ENCODE results near the gene COL25A1.

GRCh38 chr4:109075621-109076020 is 226.8 kb downstream of the COL25A1 start:
- TF ChIP-seq CTCF (IDR thresholded peaks at IDR 0.05; ENCODE audit: low read depth, low read length) (no peak), EZH2phosphoT487 (IDR thresholded peaks at IDR 0.05; ENCODE audit: low read depth) (no peak)
